GOT3 (cell line): Measurements from ENCODE around the gene LASP1.
"Not testable (repeated sequence)": the region's sequence is repeated elsewhere in the genome, so short reads cannot be mapped to it uniquely, and the experiment has no call there.

Source experiments
- DNase-seq: peaks from one replicate; lab custom pipeline; 2025; ENCODE audit warnings: mixed read lengths; lab: John Stamatoyannopoulos, UW

The LASP1 gene

DNA sequence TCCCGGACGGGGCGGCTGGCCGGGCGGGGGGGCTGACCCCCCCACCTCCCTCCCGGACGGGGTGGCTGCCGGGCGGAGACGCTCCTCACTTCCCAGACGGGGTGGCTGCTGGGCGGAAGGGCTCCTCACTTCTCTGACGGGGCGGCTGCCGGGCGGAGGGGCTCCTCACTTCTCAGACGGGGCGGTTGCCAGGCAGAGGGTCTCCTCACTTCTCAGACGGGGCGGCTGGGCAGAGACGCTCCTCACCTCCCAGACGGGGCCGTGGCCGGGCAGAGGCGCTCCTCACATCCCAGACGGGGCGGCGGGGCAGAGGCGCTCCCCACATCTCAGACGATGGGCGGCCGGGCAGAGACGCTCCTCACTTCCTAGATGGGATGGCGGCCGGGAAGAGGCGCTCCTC, 60.9 kb downstream of the LASP1 start:
- DNase-seq: not testable (repeated sequence)

DNA sequence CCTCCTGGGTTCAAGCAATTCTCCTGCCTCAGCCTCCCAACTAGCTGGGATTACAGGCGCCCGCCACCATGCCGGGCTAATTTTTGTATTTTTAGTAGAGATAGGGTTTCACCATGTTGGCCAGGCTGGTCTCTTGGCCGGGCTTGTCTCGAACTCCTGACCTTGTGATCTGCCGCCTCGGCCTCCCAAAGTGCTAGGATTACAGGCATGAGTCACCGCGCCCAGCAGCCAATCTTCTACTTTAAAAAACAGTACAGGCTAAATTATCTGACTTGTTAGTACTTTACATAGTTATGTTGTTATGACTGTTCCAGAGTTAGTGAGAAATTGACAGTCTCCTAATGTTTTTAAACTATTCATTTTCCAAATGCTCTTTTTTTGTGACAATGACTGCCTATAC, 64.1 kb downstream of the LASP1 start:
- not testable (repeated sequence) for DNase-seq

DNA sequence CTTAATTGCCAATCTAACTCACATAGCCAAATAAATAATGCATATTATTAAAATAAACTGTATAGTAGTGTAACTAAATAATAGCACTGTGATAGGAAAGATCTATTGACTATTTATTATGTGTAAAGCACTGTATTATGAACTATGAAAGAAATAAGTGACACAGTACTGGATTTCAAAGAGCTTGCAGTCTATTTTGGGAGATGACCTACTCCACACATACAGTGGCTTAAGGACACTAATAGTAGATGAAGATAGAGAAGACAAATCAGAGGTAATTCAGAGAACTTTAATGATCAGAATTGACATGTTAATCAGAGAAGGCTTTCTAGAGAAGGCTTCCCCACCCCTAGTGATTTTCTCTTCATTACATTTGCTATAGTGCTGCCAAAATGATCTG, 70.1 kb downstream of the LASP1 start:
- no peak for DNase-seq

DNA sequence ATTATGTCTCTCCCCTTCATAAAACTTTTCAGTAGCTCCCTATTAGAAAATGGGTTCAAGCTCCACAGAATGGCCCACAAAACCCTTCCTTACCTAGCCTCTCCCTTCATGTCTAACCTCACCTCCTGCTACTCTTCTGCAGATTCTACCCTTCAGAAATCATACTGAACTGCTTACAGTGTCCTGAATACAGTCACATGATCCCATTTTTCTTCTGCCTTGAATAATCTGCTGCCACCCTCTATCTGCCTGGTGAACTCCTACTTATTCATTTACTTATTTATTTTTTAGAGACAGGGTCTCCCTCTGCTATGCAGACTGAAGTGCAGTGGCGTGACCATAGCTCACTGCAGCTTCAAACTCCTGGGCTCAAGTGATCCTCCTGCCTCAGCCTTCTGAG, 70.5 kb downstream of the LASP1 start:
- DNase-seq: no peak

DNA sequence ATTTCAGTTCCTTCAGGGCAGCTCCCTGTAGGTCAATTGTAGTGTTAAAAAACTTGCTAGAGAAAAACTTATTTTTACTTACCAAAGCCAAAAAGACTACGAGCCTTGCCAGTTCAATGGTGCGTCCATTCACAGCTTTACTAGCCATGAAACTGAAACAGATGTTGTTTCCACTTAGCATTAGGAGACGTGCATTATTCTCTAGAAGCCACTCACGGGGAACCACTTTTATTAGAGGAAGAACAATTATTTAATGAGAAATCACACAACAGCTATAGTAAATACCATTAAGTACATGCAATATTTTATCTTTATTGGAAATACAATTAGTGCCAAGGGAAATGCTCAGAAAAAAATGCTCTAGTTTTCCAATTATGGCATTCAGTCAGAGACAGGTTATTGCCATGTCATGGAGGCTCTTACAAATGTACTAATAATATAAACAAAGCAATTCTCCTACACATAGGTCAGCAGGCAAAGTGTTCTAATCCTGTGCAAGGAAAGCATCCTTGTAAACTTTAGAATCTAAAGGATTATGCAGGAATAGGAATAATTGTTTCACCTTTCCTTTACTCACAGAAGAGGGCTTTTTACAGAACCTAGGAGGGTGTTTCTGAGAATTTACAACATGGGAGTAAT, 73.0 kb downstream of the LASP1 start:
- no peak for DNase-seq

DNA sequence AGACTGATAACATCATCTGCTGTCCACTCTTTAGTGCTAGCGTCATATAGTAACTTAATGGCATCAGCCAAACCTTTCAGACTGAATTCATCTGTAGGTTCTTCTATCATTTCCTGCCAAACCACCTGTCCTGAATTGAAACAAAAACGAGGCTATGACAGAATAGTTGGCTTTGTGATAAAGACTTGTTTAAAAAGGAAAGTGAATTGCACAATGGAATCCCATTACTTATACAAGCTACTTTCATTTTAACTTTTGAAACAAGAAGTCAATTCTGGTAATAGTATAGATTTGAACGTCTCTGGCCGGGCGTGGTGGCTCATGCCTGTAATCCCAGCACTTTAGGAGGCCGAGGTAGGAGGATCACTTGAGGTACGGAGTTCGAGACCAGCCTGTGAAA, 73.7 kb downstream of the LASP1 start:
- DNase-seq: no peak

DNA sequence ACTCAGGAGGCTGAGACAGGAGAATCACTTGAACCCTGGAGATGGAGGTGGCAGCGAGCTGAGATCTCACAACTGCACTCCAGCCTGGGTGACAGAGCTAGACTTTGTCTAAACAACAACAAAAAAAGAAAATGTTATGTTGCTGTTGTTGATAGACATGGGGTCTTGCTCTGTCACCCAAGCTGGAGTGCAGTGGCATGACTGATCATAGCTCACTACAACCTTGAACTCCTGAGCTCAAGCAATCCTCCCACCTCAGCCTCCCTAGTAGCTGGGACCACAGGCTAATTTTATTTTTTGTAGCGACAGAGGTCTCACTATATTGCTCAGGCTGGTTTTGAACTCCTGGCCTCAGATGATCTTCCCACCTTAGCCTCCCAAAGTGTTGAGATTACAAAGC, 77.3 kb downstream of the LASP1 start:
- no peak for DNase-seq

DNA sequence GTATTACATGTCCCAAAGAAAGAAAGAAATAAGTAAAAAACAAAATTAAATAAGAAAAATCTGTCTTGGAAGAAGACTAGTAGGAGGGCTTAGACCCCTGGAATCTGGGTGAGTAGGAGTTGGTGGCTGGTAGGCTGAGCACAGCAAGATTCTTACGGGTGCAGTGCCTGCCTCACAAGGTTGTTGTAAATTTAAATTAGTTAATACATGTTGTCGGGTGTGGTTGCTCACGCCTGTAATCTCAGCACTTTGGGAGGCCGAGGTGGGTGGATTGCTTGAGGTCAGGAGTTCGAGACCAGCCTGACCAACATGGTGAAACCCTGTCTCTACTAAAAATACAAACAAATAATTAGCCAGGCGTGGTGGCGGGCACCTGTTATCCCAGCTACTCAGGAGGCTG, 83.9 kb downstream of the LASP1 start:
- DNase-seq: not testable (repeated sequence)

DNA sequence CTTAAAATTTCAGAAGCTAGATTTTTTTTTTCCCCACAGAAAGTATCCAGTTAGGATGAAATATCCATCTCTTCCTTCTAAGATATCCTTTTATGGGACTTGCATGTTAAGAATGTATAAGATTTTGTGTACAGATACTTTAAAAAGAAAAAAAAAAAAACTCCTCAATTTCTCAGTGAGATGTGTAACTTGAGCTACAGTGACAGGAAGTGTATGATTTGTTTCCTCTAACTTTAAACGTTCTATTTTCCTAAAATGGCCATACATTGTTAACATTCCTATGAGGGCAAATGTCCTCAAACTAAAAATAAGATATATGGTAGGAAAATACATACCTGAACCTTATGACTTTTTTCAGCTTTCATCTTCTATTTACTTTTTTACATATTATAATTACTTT, 88.5 kb downstream of the LASP1 start:
- DNase-seq: no peak

DNA sequence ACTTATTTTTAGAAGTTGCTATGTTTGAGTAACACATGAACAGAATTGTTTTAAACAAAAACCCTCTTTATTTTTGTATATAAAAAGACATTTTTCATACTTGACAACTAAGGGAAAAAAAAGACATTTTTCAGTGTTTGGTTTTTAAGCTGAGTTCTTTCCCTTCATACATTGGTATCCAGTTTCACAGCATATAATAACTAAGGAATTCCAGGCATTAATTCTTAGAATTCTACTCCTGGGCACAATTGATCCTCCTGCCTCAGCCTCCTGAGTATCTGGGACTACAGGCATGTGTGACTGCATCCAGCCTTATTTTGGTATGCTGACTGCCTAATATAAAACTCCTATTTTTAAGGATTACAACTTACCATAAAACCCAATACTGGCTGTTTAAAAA, 88.9 kb downstream of the LASP1 start:
- DNase-seq: no peak

DNA sequence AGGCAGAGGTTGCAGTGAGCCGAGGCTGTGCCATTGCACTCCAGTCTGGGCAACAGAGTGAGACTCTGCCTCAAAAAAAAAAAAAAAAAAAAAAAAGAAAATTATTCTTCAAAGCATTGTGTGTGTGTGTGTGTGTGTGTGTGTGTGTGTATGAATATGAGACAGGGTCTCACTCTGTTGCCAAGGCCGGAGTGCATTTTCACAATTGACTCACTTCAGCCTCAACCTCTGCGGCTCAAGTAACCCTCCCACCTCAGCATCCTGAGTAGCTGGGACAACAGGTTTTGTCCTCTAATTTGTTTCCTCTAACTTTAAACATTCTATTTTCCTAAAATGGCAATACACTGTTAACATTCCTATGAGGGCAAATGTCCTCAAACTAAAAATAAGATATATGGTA, 89.7 kb downstream of the LASP1 start:
- DNase-seq: no peak

DNA sequence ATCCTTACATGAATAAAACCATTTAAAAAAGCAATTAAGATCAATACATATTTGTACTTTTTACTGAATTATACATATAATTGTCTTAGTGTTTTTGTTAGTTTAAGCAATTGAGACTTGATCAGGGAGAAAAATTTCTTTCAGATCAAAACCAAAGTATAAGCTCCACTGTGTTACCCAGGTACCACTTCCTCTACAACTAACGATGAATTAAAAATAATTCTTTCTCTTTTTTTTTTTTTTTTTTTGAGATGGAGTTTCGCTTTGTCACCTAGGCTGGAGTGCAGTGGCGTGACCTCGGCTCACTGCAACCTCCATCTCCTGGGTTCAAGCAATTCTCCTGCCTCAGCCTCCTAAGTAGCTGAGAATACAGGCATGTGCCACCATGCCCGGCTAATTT, 90.5 kb downstream of the LASP1 start:
- DNase-seq: no peak

DNA sequence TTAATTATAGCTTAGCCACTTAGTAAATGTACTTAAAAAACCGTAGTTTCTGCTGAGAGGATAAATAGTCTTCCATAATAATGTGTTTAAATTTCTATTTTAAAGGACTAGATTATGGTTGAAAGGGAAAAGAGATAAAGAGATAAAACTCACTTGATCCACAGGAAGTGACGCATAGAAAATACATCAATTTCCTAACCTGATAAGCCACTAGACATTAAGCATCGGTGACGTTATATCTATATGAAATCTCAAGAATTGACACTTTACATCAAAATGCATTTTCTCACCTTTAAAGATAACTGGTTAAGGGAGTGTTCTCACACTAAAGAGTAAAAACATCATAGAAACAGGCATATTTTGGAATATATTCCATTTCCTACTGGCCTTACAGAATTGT, 91.6 kb downstream of the LASP1 start:
- DNase-seq: no peak

DNA sequence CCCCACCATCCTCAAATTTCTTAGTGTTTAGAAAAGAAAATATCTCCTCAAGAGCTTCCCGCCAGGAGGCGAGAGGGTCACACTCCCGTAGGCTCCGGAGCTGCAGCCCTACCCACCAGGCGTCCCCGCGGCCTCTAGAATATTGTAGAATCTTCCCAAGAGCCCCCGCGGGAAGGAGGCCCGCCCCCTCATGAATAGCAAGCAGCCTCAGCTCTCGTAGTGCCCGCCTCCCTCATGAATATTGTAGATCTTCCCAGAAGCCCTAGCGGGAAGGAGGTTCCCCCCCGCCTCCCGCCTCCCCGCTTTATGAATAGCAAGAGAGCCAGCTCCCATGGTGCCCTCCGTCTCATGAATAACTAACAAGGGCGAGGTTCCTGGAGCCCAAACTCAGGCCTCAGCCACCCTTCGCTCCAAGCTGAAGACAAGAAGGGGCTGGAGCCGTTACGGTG, 97.5 kb downstream of the LASP1 start, which contains the start of gene FBXO47:
Gene FBXO47, minus strand, starts transcription at position 114 of the 449 bp plus-strand sequence. CDS start 4,378 bp downstream, outside the sequence.
- DNase-seq: peak; percentile 40

DNA sequence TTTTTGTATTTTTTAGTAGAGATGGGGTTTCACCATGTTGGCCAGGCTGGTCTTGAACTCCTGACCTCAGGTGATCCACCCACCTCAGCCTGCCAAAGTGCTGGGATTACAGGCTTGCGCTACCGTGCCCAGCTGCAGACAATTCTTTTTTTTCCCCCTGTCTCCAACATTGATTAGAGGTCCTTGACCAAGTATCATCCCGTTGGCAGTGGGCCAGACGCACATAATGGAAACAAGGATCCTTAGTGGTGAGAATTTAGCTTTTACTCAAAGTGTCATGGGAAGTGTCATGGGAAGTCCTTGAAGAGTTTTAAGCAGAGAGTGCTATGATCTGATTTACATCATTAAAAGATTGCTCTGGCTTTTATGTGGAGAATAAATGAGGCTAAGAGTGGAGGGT, 99.4 kb downstream of the LASP1 start:
- DNase-seq: no peak

DNA sequence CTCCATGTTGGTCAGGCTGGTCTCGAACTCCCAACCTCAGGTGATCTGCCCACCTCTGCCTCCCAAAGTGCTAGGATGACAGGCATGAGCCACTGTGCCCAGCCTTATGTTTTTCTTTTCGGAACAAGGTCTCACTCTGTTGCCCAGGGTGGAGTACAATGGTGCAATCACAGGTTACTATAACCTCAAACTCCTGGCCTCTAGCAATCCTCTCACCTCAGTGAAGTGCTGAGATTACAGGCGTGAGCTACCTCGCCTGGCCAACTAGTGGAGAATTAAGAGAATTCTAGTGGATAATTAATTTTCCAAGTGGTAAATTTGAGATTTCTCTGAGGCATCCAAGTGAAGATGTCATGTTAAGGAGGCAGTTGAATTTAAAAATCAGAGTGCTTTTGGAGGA, 100.3 kb downstream of the LASP1 start:
- no peak for DNase-seq

DNA sequence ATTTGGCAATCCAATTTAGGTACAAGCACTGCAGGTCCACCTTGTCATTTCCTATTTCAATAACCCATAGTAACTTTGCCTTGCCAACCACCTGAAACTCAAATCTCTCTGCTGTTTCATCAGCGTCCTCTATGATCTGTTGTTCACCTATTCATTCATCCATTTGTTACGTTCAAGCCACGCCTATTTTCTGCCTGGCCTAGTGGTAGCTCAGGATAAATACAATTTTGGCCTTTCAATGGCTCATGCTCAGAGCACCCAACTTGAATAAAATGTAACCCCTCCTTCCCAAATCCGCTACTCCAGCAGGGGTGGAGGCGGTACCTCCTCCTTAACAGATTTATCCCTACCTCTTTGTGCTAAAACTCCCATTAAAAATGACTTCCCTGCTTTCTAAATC, 100.9 kb downstream of the LASP1 start:
- DNase-seq: no peak
